HCT116 (cell line): ENCODE measurements around the gene SYT7.

ENCODE experiments used
- POLR2A ChIP-seq: IDR thresholded peaks from 2 replicates; pipeline ENCODE4 v1.7.0; 2011; ENCODE audit warnings: borderline replicate concordance; ENCODE audit not compliant: insufficient read depth, insufficient read length; ENCODE audit errors: extremely low read depth
- TCF7L2 ChIP-seq: IDR thresholded peaks from 2 replicates; pipeline ENCODE4 v1.7.0; 2011; ENCODE audit warnings: borderline replicate concordance, inconsistent platforms; ENCODE audit not compliant: insufficient read depth, insufficient read length; ENCODE audit errors: extremely low read depth
- TF ChIP-seq, protein P1 (sequence below), 3 experiments: fragments of 200-600 bp in 1 of 3; sonication (generic) in 1 of 3; IDR thresholded peaks in 2 of 3; conservative IDR thresholded peaks in 1 of 3; 2 replicates each; pipeline ENCODE4 v1.5.1; 2012 to 2017; ENCODE audit warnings: low read depth in 2 of 3, low read length in 2 of 3, antibody characterized with exemption in 1 of 3, borderline replicate concordance in 1 of 3, control low read depth in 1 of 3, mild to moderate bottlenecking in 1 of 3, mixed read lengths in 1 of 3, mixed run types in 1 of 3, moderate library complexity in 1 of 3; ENCODE audit not compliant: insufficient read depth in 1 of 3

- TF ChIP-seq, protein P1, sequence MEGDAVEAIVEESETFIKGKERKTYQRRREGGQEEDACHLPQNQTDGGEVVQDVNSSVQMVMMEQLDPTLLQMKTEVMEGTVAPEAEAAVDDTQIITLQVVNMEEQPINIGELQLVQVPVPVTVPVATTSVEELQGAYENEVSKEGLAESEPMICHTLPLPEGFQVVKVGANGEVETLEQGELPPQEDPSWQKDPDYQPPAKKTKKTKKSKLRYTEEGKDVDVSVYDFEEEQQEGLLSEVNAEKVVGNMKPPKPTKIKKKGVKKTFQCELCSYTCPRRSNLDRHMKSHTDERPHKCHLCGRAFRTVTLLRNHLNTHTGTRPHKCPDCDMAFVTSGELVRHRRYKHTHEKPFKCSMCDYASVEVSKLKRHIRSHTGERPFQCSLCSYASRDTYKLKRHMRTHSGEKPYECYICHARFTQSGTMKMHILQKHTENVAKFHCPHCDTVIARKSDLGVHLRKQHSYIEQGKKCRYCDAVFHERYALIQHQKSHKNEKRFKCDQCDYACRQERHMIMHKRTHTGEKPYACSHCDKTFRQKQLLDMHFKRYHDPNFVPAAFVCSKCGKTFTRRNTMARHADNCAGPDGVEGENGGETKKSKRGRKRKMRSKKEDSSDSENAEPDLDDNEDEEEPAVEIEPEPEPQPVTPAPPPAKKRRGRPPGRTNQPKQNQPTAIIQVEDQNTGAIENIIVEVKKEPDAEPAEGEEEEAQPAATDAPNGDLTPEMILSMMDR (IDR thresholded peaks at IDR 0.05 in 2 of 3, conservative IDR thresholded peaks at IDR 0.05 in 1 of 3; ENCODE audit: borderline replicate concordance in 1 of 3, insufficient read depth in 1 of 3, low read depth in 2 of 3, low read length in 2 of 3): no peak
- no peak for TF ChIP-seq TCF7L2
- no peak for TF ChIP-seq POLR2A
Observed at GRCh38 chr11:61510166-61510919, 70.5 kb downstream of the SYT7 start.
